HCT116 (cell line): ENCODE measurements around the gene TMEM141. TPM values are rescaled to one million over a fixed set of nuclear protein-coding genes. Genes with fewer than 3 reads are reported as not detected.

Experiments
- ATAC-seq: fragments of 200-7000 bp; cut with Tn5 transposase; 2 replicates; pipeline ENCODE4 v1.9.1; 2020; ENCODE audit warnings: mild to moderate bottlenecking, moderate library complexity
- BruUV-seq: library from RNA; stranded (reverse); fragments of 400-500 nt; replicated peaks from 2 replicates; lab custom pipeline; 2021; lab: Mats Ljungman, UMichigan
- CTCF ChIA-PET: fragments of 300-600 bp; sonication (Branson Sonifier 250); formaldehyde crosslinking; loops from one replicate; lab custom pipeline; 2021; ENCODE audit warnings: antibody characterized with exemption; lab: Charles Lee
- POLR2A ChIA-PET: fragments of 300-600, 350-600 bp; sonication (Branson Sonifier 250); formaldehyde crosslinking; loops from one replicate; lab custom pipeline; 2021; ENCODE audit warnings: antibody characterized with exemption; lab: Charles Lee
- RAD21 ChIA-PET, 2 experiments: fragments of 300-600 bp; sonication (Branson Sonifier 250); formaldehyde crosslinking; loops; one replicate each; lab custom pipeline; 2023; ENCODE audit warnings: low total read pairs in 2 of 2; ENCODE audit not compliant: uncharacterized antibody in 2 of 2, unreplicated experiment in 2 of 2, low non-redundant PET in 1 of 2; lab: Charles Lee
- DNase-seq: peaks from one replicate; pipeline ENCODE4 v3.0.0-alpha.2; 2010; ENCODE audit warnings: low read depth, low spot score
- H2AFZ ChIP-seq: fragments of 200-600 bp; shearing (Covaris generic), sonication (generic); 2 replicates; pipeline ENCODE4 v1.6.1; 2017; ENCODE audit warnings: low read depth, mixed run types, mixed read lengths, antibody characterized with exemption, low read length; ENCODE audit not compliant: poor library complexity, severe bottlenecking
- H3K27ac ChIP-seq: 2 replicates; pipeline ENCODE4 v1.5.1; 2012; ENCODE audit warnings: low read depth, low read length
- H3K27me3 ChIP-seq: fragments of 200-600 bp; sonication (generic); 2 replicates; pipeline ENCODE4 v1.6.1; 2016; ENCODE audit warnings: mixed run types, low read length, mixed read lengths; ENCODE audit not compliant: insufficient read depth
- H3K36me3 ChIP-seq, 2 experiments: fragments of 200-500 bp in 1 of 2; fragments of 200-600 bp in 1 of 2; sonication (Bioruptor generic) in 1 of 2; sonication (generic) in 1 of 2; 2 replicates each; pipeline versions ENCODE4 v1.5.1 to v1.6.1; 2014 to 2016; ENCODE audit warnings: low read length in 2 of 2, inconsistent platforms in 1 of 2, mixed read lengths in 1 of 2, mixed run types in 1 of 2; ENCODE audit not compliant: insufficient read depth in 2 of 2, control insufficient read depth in 1 of 2
- H3K4me1 ChIP-seq, 2 experiments: fragments of 200-600 bp in 1 of 2; sonication (generic) in 1 of 2; 2 replicates each; pipeline versions ENCODE4 v1.5.1 to v1.6.1; 2012 to 2017; ENCODE audit warnings: low read length in 2 of 2, inconsistent platforms in 1 of 2, mild to moderate bottlenecking in 1 of 2, mixed read lengths in 1 of 2, mixed run types in 1 of 2, moderate library complexity in 1 of 2; ENCODE audit not compliant: insufficient read depth in 2 of 2, control insufficient read depth in 1 of 2
- H3K4me2 ChIP-seq: fragments of 200-600 bp; sonication (generic); 2 replicates; pipeline ENCODE4 v1.6.1; 2017; ENCODE audit warnings: mixed run types, low read length, mixed read lengths
- H3K4me3 ChIP-seq, 2 experiments: fragments of 200-600 bp in 1 of 2; sonication (generic) in 1 of 2; replicated peaks in 1 of 2; 2 replicates each; pipeline ENCODE4 v1.5.1; 2011 to 2016; ENCODE audit warnings: low read length in 2 of 2, control low read depth in 1 of 2, low read depth in 1 of 2, mild to moderate bottlenecking in 1 of 2, mixed read lengths in 1 of 2, mixed run types in 1 of 2
- H3K79me2 ChIP-seq: fragments of 200-600 bp; sonication (generic); 2 replicates; pipeline ENCODE4 v1.6.1; 2017; ENCODE audit warnings: mild to moderate bottlenecking, mixed run types, low read length, moderate library complexity, mixed read lengths; ENCODE audit not compliant: insufficient read depth
- H3K9ac ChIP-seq: fragments of 200-600 bp; sonication (generic); 2 replicates; pipeline ENCODE4 v1.6.1; 2016; ENCODE audit warnings: low read length, mixed read lengths
- H3K9me2 ChIP-seq: fragments of 200-600 bp; sonication (generic), shearing (Covaris generic); 2 replicates; pipeline ENCODE4 v1.6.1; 2017; ENCODE audit warnings: mixed run types, mild to moderate bottlenecking, moderate library complexity; ENCODE audit not compliant: insufficient read depth
- H3K9me3 ChIP-seq, 2 experiments: fragments of 200-500 bp in 1 of 2; fragments of 200-600 bp in 1 of 2; sonication (Bioruptor generic) in 1 of 2; sonication (generic) in 1 of 2; 2 replicates each; pipeline ENCODE4 v1.6.1; 2014 to 2017; ENCODE audit warnings: low read length in 2 of 2, mixed read lengths in 2 of 2, inconsistent platforms in 1 of 2, low read depth in 1 of 2, mild to moderate bottlenecking in 1 of 2, mixed run types in 1 of 2, moderate library complexity in 1 of 2; ENCODE audit not compliant: control insufficient read depth in 1 of 2, insufficient read depth in 1 of 2
- H4K20me1 ChIP-seq: fragments of 200-600 bp; sonication (generic), shearing (Covaris generic); 2 replicates; pipeline ENCODE4 v1.6.1; 2017; ENCODE audit warnings: mixed run types, mild to moderate bottlenecking, moderate library complexity; ENCODE audit not compliant: insufficient read depth
- CBX3 ChIP-seq: IDR thresholded peaks from 2 replicates; pipeline ENCODE4 v1.6.1; 2012; ENCODE audit warnings: low read depth
- CTCF ChIP-seq, 3 experiments: fragments of 200-600 bp in 1 of 3; sonication (generic) in 1 of 3; IDR thresholded peaks in 2 of 3; conservative IDR thresholded peaks in 1 of 3; 2 replicates each; pipeline ENCODE4 v1.5.1; 2012 to 2017; ENCODE audit warnings: low read depth in 2 of 3, low read length in 2 of 3, antibody characterized with exemption in 1 of 3, borderline replicate concordance in 1 of 3, control low read depth in 1 of 3, mild to moderate bottlenecking in 1 of 3, mixed read lengths in 1 of 3, mixed run types in 1 of 3, moderate library complexity in 1 of 3; ENCODE audit not compliant: insufficient read depth in 1 of 3
- ELF1 ChIP-seq: IDR thresholded peaks from 2 replicates; pipeline ENCODE4 v1.6.1; 2012; ENCODE audit warnings: low read depth, borderline replicate concordance
- EZH2 ChIP-seq: fragments of 200-600 bp; sonication (generic); IDR thresholded peaks from 2 replicates; pipeline ENCODE4 v1.6.1; 2017; ENCODE audit warnings: antibody characterized with exemption, mixed run types
- EZH2phosphoT487 ChIP-seq: fragments of 200-600 bp; IDR thresholded peaks from 2 replicates; pipeline ENCODE4 v1.6.1; 2018; ENCODE audit warnings: antibody characterized with exemption, borderline replicate concordance
- FOSL1 ChIP-seq: IDR thresholded peaks from 2 replicates; pipeline ENCODE4 v1.6.1; 2012; ENCODE audit warnings: low read depth
- JUND ChIP-seq: IDR thresholded peaks from 2 replicates; pipeline ENCODE4 v1.6.1; 2012
- POLR2A ChIP-seq: IDR thresholded peaks from 2 replicates; pipeline ENCODE4 v1.7.0; 2011; ENCODE audit warnings: borderline replicate concordance; ENCODE audit not compliant: insufficient read depth, insufficient read length; ENCODE audit errors: extremely low read depth
- SP1 ChIP-seq: IDR thresholded peaks from 2 replicates; pipeline ENCODE4 v1.6.1; 2012; ENCODE audit warnings: low read depth
- SRF ChIP-seq: IDR thresholded peaks from 2 replicates; pipeline ENCODE4 v1.6.1; 2012; ENCODE audit warnings: low read depth
- YY1 ChIP-seq: IDR thresholded peaks from 2 replicates; pipeline ENCODE4 v1.6.1; 2011; ENCODE audit warnings: low read length, low read depth, moderate library complexity, mild to moderate bottlenecking; ENCODE audit not compliant: insufficient replicate concordance; ENCODE audit errors: extremely low read depth
- ZFX ChIP-seq: fragments of 450-650 bp; IDR thresholded peaks from 2 replicates; pipeline ENCODE4 v1.6.1; 2017
- ZNF274 ChIP-seq: fragments of 200-500 bp; sonication (Bioruptor generic); IDR thresholded peaks from 2 replicates; pipeline ENCODE4 v1.6.1; 2014; ENCODE audit warnings: mild to moderate bottlenecking, low read depth, low read length, inconsistent platforms
- intact Hi-C: fragments of 100-400 bp; cut with micrococcal nuclease; formaldehyde crosslinking; loops from 2 replicates; pipeline ENCODE4 v1.10.0; 2022
- total RNA-seq: library from RNA; stranded (reverse); gene quantifications from one replicate; pipeline ENCODE4 v1.2.1, GENCODE V29; 2021; ENCODE audit not compliant: unreplicated experiment
- TF ChIP-seq, protein P1 (sequence below): IDR thresholded peaks from 2 replicates; pipeline ENCODE4 v1.6.1; 2011; ENCODE audit warnings: mild to moderate bottlenecking, low read length, moderate library complexity; ENCODE audit not compliant: insufficient replicate concordance; ENCODE audit errors: extremely low read depth
- TF ChIP-seq, protein P2 (sequence below): IDR thresholded peaks from 2 replicates; pipeline ENCODE4 v1.6.1; 2012
- TF ChIP-seq, protein P3 (sequence below): IDR thresholded peaks from 2 replicates; pipeline ENCODE4 v1.6.1; 2012; ENCODE audit warnings: low read depth

TMEM141 gene
- total RNA-seq, 1 experiment from 2014 or later = 73.6 TPM

GRCh38 chr9:136827794-136828473 is 36.8 kb downstream of the TMEM141 start:
- BruUV-seq = no TSS peak
- intact Hi-C loops = no loop called here
- ATAC-seq = no peak
- Histone ChIP-seq H3K36me3 (peaks cover 11 to 13% of the 10 kb centered on the region in 2 experiments), H3K27ac (no peak overlapping the region), H4K20me1 (no peaks in the 10 kb centered on the region)
- DNase-seq = no peak
- RAD21 ChIA-PET = no interaction called here
- POLR2A ChIA-PET = no interaction called here
- TF ChIP-seq ZFX (no peak), YY1 (no peak), ELF1 (no peak), FOSL1 (no peak), EZH2 (no peak), SRF (no peak), SP1 (no peak), CTCF (IDR thresholded peaks at IDR 0.05 in 2 of 3, conservative IDR thresholded peaks at IDR 0.05 in 1 of 3; ENCODE audit: borderline replicate concordance in 1 of 3, insufficient read depth in 1 of 3, low read depth in 2 of 3, low read length in 2 of 3) (no peak), JUND (no peak), CBX3 (no peak), ZNF274 (no peak), POLR2A (no peak), EZH2phosphoT487 (no peak)
- TF ChIP-seq, protein P1, sequence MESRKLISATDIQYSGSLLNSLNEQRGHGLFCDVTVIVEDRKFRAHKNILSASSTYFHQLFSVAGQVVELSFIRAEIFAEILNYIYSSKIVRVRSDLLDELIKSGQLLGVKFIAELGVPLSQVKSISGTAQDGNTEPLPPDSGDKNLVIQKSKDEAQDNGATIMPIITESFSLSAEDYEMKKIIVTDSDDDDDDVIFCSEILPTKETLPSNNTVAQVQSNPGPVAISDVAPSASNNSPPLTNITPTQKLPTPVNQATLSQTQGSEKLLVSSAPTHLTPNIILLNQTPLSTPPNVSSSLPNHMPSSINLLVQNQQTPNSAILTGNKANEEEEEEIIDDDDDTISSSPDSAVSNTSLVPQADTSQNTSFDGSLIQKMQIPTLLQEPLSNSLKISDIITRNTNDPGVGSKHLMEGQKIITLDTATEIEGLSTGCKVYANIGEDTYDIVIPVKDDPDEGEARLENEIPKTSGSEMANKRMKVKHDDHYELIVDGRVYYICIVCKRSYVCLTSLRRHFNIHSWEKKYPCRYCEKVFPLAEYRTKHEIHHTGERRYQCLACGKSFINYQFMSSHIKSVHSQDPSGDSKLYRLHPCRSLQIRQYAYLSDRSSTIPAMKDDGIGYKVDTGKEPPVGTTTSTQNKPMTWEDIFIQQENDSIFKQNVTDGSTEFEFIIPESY = no peak
- TF ChIP-seq, protein P2, sequence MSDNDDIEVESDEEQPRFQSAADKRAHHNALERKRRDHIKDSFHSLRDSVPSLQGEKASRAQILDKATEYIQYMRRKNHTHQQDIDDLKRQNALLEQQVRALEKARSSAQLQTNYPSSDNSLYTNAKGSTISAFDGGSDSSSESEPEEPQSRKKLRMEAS = no peak
- TF ChIP-seq, protein P3, sequence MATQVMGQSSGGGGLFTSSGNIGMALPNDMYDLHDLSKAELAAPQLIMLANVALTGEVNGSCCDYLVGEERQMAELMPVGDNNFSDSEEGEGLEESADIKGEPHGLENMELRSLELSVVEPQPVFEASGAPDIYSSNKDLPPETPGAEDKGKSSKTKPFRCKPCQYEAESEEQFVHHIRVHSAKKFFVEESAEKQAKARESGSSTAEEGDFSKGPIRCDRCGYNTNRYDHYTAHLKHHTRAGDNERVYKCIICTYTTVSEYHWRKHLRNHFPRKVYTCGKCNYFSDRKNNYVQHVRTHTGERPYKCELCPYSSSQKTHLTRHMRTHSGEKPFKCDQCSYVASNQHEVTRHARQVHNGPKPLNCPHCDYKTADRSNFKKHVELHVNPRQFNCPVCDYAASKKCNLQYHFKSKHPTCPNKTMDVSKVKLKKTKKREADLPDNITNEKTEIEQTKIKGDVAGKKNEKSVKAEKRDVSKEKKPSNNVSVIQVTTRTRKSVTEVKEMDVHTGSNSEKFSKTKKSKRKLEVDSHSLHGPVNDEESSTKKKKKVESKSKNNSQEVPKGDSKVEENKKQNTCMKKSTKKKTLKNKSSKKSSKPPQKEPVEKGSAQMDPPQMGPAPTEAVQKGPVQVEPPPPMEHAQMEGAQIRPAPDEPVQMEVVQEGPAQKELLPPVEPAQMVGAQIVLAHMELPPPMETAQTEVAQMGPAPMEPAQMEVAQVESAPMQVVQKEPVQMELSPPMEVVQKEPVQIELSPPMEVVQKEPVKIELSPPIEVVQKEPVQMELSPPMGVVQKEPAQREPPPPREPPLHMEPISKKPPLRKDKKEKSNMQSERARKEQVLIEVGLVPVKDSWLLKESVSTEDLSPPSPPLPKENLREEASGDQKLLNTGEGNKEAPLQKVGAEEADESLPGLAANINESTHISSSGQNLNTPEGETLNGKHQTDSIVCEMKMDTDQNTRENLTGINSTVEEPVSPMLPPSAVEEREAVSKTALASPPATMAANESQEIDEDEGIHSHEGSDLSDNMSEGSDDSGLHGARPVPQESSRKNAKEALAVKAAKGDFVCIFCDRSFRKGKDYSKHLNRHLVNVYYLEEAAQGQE = no peak
- TF ChIP-seq, all 23 proteins: peak for 0
- no peak overlapping the region for H3K4me3 ChIP-seq
- no peaks in the 10 kb centered on the region for H3K4me1 ChIP-seq
- H3K27me3 ChIP-seq = no peaks in the 10 kb centered on the region
- H3K79me2 ChIP-seq = no peaks in the 10 kb centered on the region
- H3K9me3 ChIP-seq = no peaks in the 10 kb centered on the region
- H3K9ac ChIP-seq = no peak overlapping the region
- H3K4me2 ChIP-seq = no peak overlapping the region
- no peaks in the 10 kb centered on the region for H3K9me2 ChIP-seq
- CTCF ChIA-PET = interaction anchor here (1.1 kb wide), 1 partner anchor 16 kb away, joined by 4 read pairs; no protein-coding TSS in a partner anchor
- no peak overlapping the region for H2AFZ ChIP-seq
